ENCODE data around the gene CTAGE9.
"Not testable (repeated sequence)": the region's sequence is repeated elsewhere in the genome, so short reads cannot be mapped to it uniquely, and the experiment has no call there.

CTAGE9 gene

DNA sequence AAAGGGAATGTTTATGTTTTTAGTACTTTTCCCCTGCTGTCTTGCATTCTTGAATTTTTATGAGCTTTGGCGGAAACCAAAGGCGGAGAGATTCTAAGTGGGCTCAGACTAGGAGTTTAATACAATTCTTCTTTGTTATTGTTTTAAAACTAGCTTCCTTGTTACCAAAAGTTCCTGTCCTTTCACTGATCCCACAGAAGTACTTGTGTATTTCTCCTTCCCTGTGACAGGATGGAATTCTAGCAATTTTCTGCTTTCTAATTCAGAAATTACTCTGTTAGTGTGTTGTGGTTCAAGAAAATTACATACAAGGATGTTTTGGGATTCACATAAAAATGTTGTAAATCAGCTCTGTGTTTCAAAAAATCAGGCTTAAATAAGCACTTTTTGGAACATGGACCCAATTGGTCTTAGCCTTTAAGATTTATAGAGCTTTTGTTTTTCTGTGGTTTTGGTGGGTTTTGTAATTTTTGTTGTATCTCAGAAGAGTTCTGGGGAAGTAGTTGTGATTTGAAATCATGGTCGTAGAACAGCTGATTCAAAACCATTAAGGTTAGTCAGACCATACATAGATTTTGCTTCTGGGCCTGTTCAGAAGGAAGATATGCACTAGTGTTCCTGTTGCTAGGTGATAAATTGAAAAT is 17.6 kb upstream of the CTAGE9 start:
- no peak for DNase-seq

DNA sequence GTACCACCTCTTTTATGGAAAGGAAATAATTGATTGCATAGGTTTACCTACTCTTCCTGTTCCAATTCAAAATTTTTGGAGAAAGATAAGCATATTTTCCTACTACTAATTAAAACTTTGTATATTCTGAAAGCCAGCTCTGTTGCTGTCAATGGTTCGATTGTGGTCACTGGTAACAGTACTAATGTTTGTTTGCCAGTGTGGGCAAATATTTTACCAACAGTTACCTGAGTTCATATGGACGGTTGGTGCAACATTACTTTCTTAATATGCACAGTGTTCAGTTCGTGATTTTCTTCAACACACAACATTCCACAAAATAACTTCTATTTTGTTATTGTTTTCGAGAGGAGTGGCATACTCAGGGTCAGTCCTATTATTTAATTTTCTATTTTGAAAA is 17.1 kb upstream of the CTAGE9 start:
- no peak for DNase-seq

DNA sequence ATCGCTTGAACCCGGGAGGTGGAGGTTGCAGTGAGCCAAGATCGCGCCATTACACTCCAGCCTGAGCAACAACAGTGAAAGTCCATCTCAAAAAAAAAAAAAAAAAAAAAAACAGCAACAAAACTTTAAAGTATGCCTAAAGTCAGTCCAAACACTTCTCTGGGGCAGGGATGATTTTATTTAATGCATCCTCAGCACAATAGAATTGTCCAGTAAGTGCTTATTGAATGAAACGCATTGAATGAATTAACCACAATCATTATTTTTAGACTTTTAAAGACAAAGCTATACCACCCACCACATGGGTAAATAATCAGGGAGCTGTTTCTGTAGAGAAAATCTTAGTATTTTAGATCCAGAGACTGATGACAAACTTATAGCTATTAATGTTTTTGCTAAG is 16.6 kb upstream of the CTAGE9 start:
- DNase-seq: no peak

DNA sequence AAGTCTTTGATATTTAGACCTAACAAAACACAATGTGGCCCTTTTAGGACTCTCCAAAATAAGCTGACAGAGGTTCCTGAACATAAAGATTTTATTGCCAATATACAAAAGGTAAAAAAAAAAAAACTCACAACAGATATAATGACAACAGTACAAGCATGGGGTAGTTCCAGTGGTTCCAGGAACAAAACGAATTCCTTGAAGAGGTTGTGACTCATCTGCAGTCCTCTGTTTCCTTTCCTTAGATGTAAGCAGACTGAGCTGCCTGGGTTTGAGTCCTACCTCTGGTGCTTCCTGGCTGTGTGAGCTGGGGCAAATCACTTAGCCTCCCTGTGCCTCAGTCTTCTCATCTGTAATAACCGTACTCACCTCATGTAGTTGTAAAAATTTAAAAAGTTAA is 13.3 kb upstream of the CTAGE9 start:
- no peak for DNase-seq

DNA sequence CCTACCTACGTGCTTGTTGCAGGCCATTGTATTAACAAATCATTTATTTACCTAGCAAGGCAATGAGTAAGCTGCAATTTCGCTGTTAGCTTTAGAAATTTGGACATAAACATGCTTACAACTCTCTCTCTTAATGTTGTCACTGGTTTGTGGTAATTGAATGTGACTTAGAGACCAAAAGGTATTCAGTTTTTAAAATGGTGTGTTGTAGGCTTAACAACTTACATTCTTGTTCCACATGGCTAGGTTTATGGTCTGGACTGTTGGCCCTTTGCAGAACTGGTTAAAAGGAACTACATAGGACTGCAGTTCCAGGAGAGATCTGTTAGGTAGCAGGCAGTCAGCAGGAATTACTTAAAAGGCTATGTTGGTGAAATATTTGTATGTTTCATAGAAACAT is 10.3 kb upstream of the CTAGE9 start:
- no peak for DNase-seq

DNA sequence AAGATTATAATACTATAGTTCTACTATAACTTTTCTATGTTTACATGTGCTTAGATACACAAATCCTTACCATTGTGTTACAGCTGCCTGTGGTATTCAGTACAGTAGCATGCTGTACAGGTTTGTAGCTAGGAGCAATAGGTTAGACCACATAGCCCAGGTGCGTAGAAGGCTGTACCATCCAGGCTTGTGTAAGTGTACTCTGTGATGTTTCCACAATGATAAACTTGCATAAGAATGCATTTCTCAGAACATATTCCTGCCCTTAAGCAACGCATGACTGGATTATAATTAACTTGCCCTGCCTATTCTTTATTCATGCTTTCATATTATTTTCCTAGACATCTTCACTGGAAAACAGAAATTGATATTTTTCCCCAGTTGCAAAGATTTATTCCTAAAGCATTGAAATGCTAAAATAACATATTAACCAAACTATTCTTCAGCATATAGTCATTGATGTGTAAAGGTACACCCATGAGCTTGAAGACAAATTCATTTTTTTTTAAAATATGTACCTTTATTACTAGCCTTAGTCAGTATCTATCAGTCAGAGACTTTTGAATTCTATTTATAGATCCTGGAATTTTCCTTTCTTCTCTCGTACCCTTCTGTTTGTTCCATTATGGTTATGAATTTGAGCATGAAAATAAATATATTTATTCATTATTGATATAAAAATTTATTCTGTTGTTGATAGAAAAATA is 7.2 kb upstream of the CTAGE9 start:
- DNase-seq: no peak

DNA sequence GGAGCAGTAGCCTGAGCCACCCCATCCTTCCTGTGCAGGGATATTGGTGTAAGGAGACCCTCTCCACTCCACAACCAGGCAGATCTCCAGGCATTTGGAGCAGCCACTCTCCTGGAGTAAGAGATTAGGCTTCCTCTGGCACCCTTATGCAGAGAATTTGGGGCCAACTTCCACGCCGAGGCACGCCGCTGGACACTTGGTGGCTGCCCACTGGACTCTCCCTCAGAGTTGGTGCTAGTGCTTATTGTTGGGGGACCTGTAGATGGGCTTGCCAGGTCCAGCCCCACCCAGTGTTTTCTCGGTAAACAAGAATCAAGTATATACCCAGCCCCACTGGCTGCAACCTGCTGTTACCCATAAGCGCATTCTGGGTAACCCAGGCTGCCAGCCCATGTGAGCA is 4.8 kb upstream of the CTAGE9 start:
- not testable (repeated sequence) for DNase-seq

DNA sequence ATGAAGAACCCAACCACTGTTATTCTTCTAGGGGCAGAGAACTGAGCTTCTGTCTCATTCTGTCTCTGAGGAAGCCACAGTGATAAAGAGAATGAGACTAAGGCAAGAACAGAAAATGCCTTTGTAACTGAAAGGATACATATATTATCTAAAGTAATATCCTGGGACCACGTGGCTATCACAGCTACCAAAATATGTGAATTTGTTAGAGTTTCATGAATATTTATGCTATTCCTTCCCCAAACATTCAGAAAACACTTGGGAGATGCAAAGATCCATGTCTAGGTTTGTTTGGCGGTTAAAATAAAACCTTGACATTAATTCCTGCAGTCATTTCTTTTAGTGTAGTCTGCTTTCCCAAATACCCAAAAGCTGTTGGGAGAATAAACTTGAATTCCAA is 6.9 kb downstream of the CTAGE9 start:
- DNase-seq: not testable (repeated sequence)

DNA sequence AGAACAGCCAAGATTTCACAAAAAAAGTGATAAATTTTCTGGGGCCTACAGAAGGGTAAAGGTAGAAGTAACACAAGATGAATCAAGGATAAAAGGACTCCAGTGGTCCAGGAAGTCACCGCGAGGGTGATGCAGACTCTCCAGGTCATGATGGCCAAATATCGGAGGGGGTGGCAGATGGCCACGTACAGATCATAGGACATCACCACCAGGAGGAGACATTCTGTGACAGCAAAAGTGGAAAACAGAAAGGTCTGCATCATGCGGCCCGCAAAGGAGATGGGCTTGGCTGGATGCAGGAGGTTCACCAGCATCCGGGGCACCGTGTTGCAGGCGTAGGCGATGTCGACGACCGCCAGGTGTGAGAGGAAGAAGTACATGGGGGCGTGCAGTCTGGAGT is 10.0 kb downstream of the CTAGE9 start:
- DNase-seq: not testable (repeated sequence)

DNA sequence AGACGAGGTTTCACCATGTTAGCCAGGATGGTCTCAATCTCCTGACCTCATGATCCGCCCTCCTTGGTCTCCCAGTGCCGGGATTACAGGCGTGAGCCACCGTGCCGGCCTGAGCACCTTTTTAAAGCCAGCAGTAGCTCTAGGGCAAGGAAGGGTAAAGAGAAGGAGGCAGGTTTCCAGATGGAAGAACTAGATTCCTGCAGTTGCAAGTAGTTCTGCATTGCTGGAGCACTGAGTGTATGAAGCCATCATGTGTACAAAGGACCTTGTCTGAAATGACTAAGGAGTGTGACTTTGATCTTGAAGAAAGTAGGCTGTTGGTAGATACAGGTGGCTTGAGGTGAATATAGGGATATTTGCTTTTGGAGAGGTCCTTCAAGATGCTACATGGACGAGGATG is 13.9 kb downstream of the CTAGE9 start:
- DNase-seq: no peak

DNA sequence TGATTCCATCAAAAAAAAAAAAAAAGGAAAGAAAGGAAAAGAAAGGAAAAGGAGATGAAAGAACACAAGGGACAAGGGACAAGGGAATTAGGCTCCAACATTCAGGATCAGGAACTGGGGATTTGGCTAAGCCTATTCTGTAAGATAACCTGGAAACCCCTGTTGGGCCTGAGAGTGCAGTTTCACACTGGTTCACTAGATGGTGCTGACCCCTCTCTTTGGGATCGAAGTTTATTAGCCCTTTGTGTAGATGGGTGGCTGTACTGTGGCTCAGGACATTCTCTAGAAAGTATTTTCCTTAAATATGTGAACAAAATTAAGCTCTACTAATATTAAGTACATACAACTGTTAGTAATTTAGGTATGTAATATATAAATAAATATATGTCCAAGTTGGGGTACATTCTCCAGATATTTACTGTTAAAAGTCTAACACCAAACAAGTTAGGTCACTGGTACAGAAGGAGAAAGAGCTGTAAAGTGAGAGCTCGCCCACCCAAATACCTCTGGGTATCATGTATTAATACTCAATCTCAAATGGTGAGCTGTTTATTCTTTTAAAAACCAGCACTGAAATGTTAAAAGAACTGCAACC is 15.9 kb downstream of the CTAGE9 start:
- DNase-seq: peak; percentile 26

DNA sequence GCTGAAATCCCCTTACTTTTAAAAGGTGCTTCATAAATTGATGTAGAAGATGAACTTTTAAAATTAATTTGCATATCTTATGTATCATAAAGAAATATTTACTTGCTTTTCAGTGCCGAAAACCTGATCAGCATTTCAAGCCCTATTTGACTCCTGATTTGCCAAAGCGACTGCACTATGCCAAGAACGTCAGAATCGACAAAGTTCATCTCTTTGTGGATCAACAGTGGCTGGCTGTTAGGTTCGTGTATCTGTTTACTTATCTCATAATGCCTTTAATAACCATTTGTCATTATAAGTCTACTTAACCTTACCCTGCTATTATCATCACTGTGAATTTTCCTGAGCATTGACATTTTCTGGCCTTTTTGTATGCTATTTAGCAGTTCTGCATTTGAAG is 17.4 kb downstream of the CTAGE9 start:
- DNase-seq: no peak

DNA sequence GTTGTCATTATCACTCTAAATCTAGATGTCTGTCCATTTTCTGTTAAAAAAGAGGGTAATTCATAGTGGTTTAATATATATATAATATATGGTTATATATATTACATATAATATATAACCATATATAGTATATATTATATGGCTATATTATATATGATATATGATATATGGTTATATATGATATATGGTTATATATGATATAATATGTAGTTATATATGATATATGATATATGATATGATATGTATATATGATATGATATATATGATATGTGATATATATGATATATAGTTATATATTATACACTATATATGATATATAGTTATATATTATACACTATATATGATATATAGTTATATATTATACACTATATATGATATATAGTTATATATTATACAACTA is 18.2 kb downstream of the CTAGE9 start:
- DNase-seq: no peak

DNA sequence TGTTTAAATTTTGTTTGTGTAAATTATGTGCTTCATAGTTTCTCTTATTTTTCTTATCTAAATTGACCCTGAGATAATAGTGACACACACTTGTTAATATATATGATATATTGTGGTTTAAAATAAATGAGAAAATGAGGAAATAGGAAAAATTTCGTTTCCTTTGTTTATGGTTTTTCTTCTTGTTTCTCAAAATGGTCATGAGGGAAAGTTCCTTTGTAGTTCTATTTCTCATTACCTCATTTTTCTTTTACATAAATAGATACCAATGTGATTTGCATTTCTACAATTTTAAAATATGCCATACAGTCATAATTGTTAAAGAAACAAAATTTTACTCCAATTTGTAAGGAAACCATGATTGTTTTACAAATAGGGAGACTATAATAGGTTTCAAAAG is 18.8 kb downstream of the CTAGE9 start:
- no peak for DNase-seq

DNA sequence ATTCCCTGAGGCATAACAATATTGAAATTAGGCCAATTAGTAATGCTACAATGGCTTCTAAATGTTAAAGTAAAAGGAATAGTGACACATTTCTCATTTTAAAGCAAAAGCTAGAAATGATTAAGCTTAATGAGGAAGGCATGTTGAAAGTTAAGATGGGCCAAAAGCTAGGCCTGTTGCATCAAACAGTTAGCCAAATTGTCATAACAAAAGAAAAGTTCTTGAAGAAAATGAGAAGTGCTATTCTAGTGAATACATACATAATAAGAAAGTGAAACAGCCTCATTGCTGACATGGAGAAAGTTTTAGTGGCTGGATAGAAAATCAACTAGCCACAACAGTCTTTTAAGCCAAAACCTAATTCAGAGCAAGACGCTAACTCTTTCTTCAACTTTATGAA is 22.5 kb downstream of the CTAGE9 start:
- DNase-seq: no peak

DNA sequence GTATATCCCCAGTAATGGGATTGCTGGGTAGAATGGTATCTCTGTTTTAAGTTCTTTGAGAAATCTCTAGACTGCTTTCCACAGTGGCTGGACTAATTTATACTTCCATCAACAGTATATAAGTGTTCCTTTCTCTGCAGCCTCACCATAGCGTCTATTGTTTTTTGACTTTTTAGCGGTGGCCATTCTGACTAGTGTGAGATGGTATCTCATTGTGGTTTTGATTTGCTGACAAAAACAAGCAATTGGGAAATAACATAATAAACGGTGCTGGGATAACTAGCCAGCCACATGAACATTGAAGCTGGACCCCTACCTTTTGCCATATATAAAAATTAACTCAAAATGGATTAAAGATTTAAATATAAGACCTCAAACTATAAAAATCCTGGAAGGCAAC is 23.8 kb downstream of the CTAGE9 start:
- no peak for DNase-seq

DNA sequence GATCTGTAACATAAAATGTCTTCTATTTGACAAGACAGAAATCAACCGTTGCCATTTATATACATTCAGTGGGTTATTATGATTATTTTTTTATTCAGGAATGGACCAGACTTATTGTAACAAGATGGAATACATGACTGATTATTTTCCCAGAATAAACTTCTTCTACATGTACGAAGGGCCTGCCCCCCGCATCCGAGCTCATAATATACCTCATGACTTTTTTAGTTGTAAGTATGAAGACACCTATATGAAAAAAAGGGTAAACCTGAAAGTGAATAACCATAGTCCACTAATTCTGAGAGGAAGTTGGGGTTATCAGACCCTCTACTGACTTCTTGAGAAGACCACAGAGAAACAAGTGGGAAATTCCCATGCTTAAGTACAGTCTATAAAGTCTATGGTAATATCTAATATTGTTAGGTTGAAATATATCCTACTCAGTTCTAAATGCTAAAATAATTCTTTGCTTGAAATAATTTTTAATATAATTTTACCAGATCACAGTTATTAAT is 25.5 kb downstream of the CTAGE9 start:
- DNase-seq: no peak

DNA sequence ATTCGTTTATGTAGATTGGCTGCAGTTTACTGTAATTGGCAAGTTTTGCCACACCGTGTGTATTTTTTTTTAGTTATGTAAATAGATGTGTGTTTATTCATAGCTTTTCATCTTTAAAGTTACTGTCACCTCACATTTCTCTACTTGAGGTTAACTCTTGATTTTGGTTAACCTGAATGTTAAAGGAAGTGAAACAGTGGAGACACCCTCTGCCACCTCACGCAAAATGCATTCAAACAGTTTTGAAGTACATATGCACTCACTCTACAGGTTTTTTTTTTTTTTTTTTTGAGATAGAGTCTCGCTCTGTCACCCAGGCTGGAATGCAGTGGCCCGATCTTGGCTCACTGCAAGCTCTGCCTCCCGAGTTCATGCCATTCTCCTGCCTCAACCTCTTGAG is 27.3 kb downstream of the CTAGE9 start:
- DNase-seq: no peak

DNA sequence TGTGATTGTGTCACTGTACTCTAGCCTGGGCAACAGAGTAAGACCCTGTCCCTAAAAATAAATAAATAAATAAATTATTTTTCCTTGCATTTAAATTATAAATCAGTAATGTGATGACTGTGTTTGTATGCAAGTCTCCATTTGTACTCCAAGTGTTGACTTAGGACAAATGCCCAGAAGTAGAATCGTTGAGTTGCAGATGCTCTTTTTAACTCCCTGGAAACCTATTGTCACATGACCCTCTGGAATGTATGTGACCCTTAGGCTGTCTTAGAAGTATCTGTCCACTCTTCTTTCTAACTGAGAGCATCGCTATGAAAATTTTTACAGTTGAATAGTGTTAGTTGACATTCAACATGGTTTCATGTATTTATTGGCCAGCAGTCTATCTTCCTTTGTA is 28.4 kb downstream of the CTAGE9 start:
- no peak for DNase-seq

DNA sequence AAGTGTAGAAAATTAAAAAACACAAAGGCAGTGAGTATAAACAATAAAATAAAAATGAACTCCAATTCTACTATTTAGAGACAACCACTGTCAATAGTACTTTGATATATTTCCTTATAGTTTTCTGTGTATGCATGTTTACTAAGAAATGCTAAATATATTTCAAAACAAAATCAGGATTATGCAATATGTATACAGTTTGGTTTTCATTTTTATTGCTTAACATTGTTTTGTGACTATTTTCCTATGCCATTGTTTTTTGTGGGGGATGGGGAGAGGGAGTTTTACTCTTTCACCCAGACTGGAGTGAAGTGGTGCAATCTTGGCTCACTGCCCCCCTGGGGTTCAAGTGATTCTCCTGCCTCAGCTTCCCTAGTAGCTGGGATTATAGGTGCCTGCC is 29.2 kb downstream of the CTAGE9 start:
- DNase-seq: no peak

DNA sequence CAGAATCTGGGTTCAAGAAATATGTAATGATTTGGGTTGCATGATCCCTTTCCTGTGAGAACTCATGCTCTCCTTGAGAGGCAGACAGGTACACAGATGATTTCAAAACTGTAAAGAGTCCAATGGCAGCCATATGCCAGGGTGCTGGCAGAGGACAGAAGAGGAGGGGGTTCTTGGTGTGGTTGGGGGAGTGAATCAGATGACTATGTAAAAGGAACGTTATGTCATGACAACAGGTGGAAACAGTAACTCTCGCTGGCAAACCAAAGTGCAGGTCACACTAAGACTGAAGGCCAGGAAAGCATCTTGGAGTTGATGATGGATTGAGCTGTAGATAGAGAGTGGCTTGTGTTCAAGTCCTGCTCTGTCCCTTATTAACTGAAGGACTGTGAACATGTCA is 29.9 kb downstream of the CTAGE9 start:
- DNase-seq: no peak

DNA sequence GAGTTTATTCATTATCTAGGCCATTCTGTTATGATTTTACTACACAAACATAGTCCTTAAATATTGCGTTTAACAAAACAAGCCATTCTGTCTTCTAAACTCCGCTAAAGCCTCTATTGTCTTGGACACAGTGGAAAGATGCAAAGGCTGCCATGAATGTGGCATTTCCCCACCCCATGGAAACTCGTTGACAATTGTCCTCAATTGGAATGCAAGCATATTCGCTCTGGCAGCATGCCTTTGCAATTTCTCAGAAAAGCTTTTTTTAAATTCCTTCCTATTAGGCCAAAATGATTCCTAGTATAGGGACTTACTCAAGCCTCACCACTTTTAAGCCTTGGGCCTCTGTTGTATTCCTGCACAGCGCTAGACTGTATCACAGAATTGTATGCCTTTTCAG is 32.4 kb downstream of the CTAGE9 start:
- DNase-seq: no peak

DNA sequence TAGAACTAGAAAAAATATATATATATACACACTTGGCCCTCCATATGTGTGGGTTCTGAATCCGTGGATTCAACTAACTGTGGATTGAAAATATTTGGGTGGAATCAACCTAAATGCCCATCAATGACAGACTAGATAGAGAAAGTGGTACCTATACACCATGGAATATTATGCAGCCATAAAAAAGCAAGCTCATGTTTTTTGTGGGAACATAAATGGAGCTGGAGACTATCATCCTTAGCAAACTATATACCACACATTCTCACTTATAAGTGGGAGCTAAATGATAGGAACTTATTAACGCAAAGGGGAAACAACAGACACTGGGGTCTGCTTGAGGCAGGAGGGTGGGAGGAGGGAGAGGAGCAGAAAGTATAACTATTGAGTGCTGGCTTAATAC is 37.6 kb downstream of the CTAGE9 start:
- DNase-seq: no peak

DNA sequence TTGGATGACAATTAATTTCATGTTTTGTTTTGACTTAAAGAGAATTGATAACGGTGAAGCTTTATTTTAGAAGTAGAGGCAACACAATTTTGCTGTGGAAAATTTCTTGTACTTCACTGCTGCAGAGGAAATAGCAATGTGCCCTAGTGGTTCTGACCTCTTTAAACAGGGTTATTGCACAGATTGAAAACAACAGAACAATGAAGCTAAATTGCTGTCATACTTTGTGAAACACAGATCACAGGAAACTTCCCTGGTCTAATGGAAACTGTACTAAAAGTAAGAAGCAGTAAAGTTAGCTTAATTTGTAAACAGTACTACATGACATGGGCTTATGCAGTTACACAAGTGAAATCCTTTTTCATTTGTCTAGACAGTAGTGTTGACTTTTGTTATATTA is 40.9 kb downstream of the CTAGE9 start:
- DNase-seq: no peak
